Stimulated activated CD8-positive, alpha-beta memory T cell treated with anti-CD3 and anti-CD28 coated beads, Interleukin-4, amount 100 ng/mL, for 1 hour (primary cell): ENCODE data around the gene OR6K2.

ENCODE experiments used
- DNase-seq, 2 donors: peaks; one replicate each; pipeline ENCODE4 v3.0.0-alpha.2; 2020; ENCODE audit warnings: low read depth in 2 of 2, low spot score in 1 of 2

Gene OR6K2

DNA sequence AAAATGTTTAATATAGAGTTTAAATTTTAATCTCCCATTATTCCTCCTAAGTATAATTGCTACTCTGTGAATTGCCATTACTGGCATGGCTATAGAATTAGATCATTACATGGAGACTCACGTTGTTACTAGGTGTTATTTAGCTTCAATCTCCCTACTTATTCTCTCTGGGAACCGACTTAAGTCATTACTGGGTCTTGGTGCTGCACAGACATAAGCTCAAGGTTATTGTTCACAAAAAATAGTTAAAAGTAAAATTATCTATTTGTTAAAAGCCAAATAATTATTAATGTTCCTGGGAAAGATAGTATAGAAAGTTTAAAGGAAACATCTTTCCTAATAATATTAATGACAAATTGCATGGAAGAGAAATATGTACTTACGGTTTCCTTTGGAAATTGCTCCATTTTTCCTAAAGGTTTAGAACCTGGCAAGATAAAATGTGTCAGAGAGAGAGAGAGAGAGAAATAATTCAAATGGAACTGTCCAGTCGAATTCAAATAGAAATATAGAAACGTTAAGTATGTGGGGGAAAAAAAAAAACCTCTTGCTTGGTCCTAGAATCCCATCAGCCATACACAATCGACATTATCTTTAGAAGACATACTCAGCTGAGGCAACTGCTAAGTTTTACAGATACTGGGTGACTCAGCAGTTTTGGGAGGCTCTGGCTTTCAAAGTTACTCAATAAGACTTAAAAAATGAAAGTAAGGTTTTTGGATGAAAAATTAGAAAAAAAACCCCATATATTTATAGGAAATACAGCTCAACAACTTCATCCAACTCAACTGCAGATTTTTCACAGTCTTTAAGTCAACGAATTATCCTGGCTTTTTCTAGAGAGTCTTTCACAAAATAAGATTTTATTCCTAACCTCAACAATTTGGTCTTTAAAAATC, 14.1 kb downstream of the OR6K2 start, which contains the start of gene SPTA1:
Gene SPTA1 (minus strand): TSS at position 605 of the 899 bp plus-strand sequence. CDS start 198 bp downstream, at position 407.
- no peak for DNase-seq

DNA sequence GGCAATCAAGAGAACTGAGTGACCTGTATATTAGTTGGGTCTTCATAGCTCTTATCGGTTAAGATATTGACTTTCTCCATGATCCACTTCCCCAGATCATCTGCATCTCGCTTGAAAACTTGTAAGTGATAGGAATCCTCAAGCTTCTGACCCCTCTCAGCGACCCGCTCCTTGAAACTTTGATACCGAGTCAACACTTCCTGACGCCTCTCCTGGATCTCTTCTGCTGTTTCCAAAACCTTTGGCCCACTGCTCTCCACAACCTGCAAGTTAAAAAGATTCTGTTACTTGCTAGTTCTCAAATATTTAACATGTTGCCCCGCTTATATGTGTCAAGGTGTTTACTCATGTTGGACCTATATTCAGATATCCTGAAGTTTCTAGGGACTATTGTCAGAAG, 15.4 kb downstream of the OR6K2 start:
- DNase-seq, result no peak

DNA sequence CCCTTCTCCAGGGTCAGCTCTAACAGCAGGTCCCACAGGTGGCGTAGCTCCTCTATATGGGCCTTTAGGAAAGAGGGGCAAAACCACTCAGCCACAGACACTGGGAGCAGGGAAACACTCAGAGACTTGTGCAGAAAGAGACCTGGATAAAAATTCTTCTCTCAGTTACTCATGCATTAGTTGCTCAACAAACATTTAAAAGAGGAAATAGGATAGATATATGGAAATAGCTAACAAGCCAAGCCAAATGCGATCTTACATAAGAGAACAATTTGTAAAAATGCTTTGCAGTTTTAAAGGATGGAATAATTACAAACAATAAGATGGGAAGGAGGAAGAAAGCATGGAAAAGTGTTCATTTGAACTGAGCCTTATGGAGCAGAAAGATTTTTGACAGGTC, 18.8 kb downstream of the OR6K2 start:
- DNase-seq, result no peak

DNA sequence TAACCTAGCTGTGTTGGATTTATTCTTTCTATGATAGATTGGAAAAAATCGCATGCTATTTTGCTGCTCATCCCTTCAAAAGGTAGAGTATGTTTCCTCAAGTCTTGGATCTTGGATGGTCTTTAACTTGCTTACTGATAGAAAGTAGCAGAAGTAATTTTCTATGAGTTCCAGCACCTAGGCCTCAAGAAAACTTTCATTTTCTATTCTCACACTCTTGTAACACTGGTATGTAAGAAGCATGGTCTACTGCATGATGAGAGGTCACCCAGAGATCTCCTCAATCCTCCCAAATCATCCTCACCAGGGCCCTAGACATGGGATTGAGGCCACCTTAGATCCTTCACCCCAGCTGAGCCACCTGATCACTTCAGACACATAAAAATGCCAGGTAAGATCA, 21.2 kb downstream of the OR6K2 start:
- no peak for DNase-seq

DNA sequence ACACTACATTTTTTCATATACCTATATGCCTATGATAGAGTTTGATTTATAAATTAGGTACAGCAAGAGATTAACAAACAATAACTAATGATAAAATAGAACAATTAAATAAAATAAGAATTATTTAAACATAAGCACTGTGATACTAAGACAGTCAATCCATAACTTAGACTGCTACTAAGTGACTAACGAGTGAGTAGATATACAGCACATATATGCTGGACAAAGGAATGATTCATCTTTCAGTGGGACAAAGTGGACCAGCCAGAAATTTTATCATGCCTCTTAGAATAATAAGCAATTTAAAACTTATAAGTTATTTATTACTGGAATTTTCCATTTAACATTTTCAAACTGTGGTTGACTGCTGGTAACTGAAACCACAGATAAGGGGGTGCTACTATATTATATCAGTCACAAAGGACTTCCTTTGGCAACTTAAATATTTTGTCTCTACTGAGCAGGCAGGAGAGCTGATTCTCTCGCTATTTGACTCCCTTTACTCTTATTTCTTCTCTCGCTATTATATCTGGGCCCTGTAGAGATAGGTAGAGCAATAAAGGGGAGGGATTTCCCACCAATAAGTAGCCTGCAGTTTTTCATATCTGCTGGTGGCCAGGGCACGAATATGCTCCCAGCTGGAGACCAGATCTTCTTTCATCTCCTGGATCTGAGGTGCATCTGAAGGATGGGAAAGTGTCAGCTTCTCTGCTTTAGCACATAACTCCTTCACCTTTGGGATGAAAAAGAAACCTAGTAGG, 24.7 kb downstream of the OR6K2 start:
- DNase-seq, result no peak

DNA sequence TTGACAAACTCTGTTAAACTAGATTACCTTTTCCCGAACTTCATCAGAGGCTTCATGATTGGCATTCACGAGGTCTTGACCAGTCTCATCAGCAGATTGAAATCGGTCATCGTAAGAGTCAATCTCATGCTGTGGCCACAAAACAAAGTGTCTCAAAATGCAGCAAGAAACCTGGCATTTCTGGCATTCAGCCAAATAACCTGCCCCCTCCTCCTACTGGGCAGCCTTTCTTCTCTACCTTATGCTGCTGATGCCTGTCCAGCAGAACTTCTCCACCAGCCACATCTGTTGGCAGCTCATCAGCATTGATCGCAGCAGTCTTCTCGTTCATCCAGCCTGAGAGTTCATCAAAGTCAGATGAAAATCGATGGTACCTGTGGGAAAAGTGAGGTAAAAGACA, 26.1 kb downstream of the OR6K2 start:
- no peak for DNase-seq

DNA sequence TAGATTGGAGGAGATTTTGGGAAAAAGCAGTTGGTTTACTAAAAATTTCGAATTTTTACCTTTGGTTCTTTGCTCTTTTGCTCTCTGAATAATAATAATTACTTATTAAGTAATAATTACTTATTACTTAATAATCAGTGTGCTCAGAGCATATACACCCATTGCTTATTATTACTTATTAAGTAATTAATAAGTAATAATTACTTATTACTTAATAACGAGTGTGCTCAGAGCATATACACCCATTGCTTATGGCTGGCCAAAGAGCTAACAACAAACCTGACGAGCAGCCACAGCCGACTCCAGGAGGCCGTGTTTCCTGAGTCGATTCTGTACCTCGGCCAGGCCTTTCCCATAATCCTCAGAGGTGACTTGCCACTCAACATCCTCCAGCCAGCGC, 34.4 kb downstream of the OR6K2 start:
- DNase-seq, result no peak

DNA sequence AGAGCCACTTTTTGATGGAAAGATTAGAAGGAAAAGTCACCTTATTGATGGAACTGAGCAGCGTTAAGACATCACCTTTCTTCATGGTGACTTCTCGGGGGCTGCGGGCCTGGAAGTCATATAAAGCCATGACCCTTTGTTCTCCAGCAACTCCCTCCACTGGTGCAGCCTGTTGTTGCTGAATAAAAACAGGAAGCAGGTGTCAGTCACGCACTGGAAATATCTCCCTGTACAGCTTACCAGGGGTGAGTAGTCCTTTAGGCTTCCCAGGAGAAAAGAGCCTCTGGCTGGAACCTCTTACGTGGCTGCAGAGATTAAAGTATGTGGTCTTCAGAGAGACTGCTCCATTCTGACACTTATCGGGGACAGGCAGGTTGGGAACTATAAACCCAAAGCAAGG, 45.9 kb downstream of the OR6K2 start:
- no peak for DNase-seq

DNA sequence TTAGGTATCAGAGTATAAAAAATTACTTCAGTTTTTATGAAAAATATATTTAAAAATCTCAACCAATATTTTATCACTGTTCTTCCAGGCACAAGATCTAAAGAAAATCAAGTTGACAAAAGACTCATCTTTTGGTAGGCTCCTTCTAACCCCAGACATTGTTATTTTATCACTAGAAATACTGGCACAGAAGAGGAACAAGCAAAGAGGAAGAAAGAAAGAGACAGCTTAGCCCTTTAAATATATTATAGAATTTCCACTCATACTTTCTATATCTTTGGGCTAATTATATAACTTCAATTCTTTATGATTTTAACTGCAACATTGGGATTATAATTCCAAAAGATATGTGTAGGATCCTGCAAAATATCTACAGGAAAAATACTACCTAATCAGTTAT, 46.4 kb downstream of the OR6K2 start:
- DNase-seq, result no peak

DNA sequence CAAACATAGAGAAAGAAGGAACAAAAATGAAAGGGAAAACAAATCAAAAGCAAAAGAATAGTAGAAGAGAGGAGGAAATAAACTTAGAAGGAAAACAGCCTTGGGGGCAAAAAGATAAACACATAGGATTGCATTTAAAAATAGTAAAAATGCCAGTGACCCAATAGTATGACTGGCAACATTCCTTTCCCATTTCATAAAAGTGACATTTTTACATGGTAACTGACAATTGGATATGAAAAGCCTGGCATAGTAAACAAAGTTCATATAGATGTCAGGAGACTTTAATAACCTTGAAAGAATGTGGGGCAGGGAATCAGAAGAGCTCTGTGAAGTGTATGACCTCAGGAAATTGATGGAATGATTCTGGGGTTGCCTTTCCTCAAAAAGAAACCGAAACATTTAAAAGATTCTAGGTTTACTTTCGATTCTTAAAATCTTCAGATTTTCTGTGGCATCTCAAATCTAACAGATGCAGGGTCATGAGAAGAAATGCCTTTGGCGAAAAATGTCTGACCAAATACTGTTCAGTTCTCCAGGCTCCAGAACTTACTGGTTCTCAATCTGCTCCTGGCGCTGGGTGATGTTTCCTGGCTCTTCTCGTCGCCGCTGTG, 47.6 kb downstream of the OR6K2 start:
- DNase-seq, result no peak
